GM12801 (cell line): ENCODE measurements around the gene PLCL1.

Source experiments
- CTCF ChIP-seq: IDR thresholded peaks from one replicate; pipeline ENCODE4 v1.5.1; 2011; ENCODE audit warnings: control low read depth; ENCODE audit not compliant: insufficient read length; ENCODE audit errors: extremely low read depth

Gene PLCL1

GRCh38 chr2:197908156-197908555 is 103.8 kb downstream of the PLCL1 start:
- no peak for TF ChIP-seq CTCF

GRCh38 chr2:197908990-197909776 is 104.8 kb downstream of the PLCL1 start:
- TF ChIP-seq CTCF: no peak

- TF ChIP-seq CTCF: no peak
Measured at GRCh38 chr2:197911667-197912066, 107.3 kb downstream of the PLCL1 start.

- no peak for TF ChIP-seq CTCF
Measured at GRCh38 chr2:197913084-197913483, 108.7 kb downstream of the PLCL1 start.

- TF ChIP-seq CTCF: no peak
Measured at GRCh38 chr2:197914778-197915177, 110.4 kb downstream of the PLCL1 start.

- no peak for TF ChIP-seq CTCF
Measured at GRCh38 chr2:197915548-197916265, 111.3 kb downstream of the PLCL1 start.

GRCh38 chr2:197919487-197919886 is 115.1 kb downstream of the PLCL1 start:
- TF ChIP-seq CTCF: no peak
